HFFc6 (cell line): ENCODE results near the gene KCNA2. TPM values are rescaled to one million over a fixed set of nuclear protein-coding genes. Genes with fewer than 3 reads are reported as not detected.

Experiments used
- DNase-seq: peaks from one replicate; pipeline ENCODE4 v3.0.0-alpha.2; 2018
- H3K27ac Mint-ChIP-seq: 2 replicates; pipeline ENCODE4 v1.8.0; 2020; ENCODE audit warnings: mild to moderate bottlenecking, mixed read lengths
- H3K27me3 Mint-ChIP-seq: 2 replicates; pipeline ENCODE4 v1.8.0; 2021; ENCODE audit warnings: mild to moderate bottlenecking, moderate library complexity, mixed read lengths; ENCODE audit not compliant: insufficient read depth
- H3K36me3 Mint-ChIP-seq: 2 replicates; pipeline ENCODE4 v1.8.0; 2021; ENCODE audit warnings: low read depth, mixed read lengths
- H3K4me1 Mint-ChIP-seq: 2 replicates; pipeline ENCODE4 v1.8.0; 2020; ENCODE audit warnings: low read depth, mixed read lengths
- H3K4me3 Mint-ChIP-seq: 2 replicates; pipeline ENCODE4 v1.8.0; 2020; ENCODE audit warnings: mild to moderate bottlenecking, moderate library complexity, mixed read lengths
- H3K9me3 Mint-ChIP-seq: 2 replicates; pipeline ENCODE4 v1.8.0; 2020; ENCODE audit warnings: mild to moderate bottlenecking, mixed read lengths
- total RNA-seq, 6 experiments: library from RNA; stranded (reverse); fragmentation: NEBNext Ultra II Directional; extraction: Animal tissue kit (Norgen Biotek cat#: 25700); gene quantifications; 2 replicates in 1 of 6; 3 replicates in 5 of 6; pipeline ENCODE4 v1.2.3, GENCODE V29; 2021
- TF ChIP-seq, protein P1 (sequence below): fragments of 200-600 bp; sonication (generic); IDR thresholded peaks from 2 replicates; pipeline ENCODE4 v1.5.0; 2021; ENCODE audit warnings: antibody characterized with exemption, mild to moderate bottlenecking

The KCNA2 gene
- total RNA-seq, 6 experiments from 2014 or later: not detected

DNA sequence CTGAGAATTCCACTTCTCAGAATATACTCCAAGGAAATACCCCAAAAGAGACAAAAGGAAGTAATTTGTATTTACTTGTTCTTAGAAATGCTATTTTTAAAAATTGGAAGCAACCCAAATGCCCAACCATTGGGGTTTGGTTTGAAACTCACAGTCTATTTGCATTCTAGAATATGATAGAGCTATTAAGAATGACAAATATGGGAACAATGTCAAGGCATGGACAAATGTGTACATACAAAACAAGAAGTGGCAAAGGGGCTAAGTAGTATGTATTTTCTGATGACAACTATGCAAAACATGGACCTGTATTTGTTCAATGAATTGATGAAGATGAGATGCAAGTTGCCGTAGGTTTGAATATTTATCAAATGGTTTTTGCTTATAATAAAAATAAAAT lies 32.8 kb downstream of the KCNA2 start:
- Mint-ChIP-seq H3K4me3 (no peak overlapping the region), H3K36me3 (no peaks in the 10 kb centered on the region), H3K9me3 (no peaks in the 10 kb centered on the region), H3K27me3 (peaks cover 10% of the 10 kb centered on the region; the same call in 1 of the 2 replicates), H3K4me1 (no peaks in the 10 kb centered on the region), H3K27ac (no peak overlapping the region)
- TF ChIP-seq, protein P1, sequence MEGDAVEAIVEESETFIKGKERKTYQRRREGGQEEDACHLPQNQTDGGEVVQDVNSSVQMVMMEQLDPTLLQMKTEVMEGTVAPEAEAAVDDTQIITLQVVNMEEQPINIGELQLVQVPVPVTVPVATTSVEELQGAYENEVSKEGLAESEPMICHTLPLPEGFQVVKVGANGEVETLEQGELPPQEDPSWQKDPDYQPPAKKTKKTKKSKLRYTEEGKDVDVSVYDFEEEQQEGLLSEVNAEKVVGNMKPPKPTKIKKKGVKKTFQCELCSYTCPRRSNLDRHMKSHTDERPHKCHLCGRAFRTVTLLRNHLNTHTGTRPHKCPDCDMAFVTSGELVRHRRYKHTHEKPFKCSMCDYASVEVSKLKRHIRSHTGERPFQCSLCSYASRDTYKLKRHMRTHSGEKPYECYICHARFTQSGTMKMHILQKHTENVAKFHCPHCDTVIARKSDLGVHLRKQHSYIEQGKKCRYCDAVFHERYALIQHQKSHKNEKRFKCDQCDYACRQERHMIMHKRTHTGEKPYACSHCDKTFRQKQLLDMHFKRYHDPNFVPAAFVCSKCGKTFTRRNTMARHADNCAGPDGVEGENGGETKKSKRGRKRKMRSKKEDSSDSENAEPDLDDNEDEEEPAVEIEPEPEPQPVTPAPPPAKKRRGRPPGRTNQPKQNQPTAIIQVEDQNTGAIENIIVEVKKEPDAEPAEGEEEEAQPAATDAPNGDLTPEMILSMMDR: no peak
- no peak for DNase-seq

DNA sequence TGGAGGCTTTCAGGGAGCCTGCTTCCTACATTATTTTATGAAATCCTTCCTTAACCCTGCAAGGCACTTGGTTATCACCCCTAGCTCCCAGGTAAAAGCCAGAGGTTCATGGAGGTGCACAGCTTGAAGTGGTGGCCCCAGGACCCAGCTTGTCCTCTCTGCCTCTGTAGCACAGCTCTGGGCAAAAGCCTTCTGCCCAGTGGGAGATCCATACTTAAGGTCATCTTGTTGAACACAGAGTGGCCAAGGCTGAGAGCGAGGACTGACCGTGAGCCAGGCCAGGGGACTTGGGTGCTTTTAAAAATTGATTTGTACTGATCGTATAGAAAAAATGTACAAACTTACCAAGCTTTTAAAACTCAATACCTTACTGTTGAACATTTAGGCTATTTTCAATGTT lies 33.4 kb downstream of the KCNA2 start:
- H3K27me3 Mint-ChIP-seq: peaks cover 10% of the 10 kb centered on the region; the same call in 1 of the 2 replicates
- no peak for DNase-seq
- TF ChIP-seq, protein P1: no peak
- no peaks in the 10 kb centered on the region for H3K9me3 Mint-ChIP-seq
- no peaks in the 10 kb centered on the region for H3K36me3 Mint-ChIP-seq
- no peak overlapping the region for H3K4me3 Mint-ChIP-seq
- no peak overlapping the region for H3K27ac Mint-ChIP-seq
- H3K4me1 Mint-ChIP-seq: no peaks in the 10 kb centered on the region

DNA sequence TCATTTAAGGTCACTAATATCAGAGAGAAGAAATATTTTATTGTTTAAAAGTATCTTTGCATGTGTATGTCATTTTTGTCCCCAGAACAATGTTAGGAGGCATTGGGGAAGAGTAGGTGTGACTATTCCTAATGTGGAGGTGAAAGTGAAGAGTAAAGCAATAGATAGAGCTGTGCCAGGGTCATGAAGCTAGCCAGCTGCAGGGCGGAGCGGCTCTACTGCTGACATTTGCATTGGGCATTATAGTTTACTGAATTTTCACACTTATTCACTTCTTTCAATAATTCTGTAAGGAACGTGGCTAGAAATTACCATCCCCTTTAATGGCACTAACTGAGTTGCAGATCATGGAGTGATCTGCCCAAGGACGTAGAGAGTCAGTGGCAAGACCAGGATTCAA lies 35.3 kb downstream of the KCNA2 start:
- Mint-ChIP-seq H3K27me3 (peaks cover 17% of the 10 kb centered on the region), H3K9me3 (no peaks in the 10 kb centered on the region)

DNA sequence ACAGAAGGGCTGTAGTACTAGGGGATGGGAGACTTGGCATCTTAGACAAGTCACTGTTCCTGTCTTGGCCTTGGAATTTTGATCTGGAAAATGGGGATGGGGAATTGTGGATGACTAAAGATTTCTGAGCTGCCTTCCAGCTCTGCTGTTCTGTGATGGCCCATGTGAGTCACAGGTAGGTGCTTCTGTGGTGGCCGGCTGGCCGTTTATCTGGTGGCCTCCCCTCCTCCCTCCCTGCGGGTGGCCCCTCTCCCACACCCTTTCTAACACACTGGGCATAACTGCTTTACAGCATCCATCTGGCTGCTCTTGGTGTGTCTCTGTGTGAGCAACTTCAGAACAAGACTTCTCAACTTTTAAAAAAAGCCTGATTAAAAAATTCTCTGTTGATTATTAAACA lies 35.9 kb downstream of the KCNA2 start:
- H3K27me3 Mint-ChIP-seq: peaks cover 23% of the 10 kb centered on the region
- H3K36me3 Mint-ChIP-seq: no peaks in the 10 kb centered on the region
- DNase-seq: no peak
- no peaks in the 10 kb centered on the region for H3K4me1 Mint-ChIP-seq
- no peaks in the 10 kb centered on the region for H3K9me3 Mint-ChIP-seq
- no peak overlapping the region for H3K4me3 Mint-ChIP-seq
- TF ChIP-seq, protein P1: no peak
- H3K27ac Mint-ChIP-seq: no peak overlapping the region

More for the DNA sequence above, 35.3 kb downstream of the KCNA2 start:
- Mint-ChIP-seq H3K4me1 (no peaks in the 10 kb centered on the region), H3K27ac (no peak overlapping the region), H3K4me3 (no peak overlapping the region), H3K36me3 (no peaks in the 10 kb centered on the region)
- TF ChIP-seq, protein P1: no peak
- DNase-seq: no peak

DNA sequence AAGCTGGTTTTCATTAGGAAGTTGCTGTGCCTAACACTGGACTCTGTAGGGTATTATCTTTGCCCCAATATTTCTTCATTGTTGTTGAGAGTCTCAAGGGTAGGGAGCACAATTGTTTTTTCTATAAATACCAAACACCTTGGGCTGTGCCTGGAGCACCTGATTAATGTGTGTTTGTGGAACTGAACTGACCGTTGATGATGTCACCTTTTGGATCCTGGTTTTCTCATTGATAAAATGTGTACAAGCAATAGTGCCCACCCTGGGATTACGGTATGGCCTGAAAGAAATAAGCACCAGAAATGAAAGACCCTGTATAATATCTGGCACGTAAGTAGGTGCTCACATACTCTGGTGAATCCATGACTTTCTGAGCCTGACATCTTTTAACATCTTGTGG lies 39.3 kb downstream of the KCNA2 start:
- DNase-seq: no peak
- TF ChIP-seq, protein P1: no peak
- Mint-ChIP-seq H3K4me3 (no peak overlapping the region), H3K27me3 (peaks cover 46% of the 10 kb centered on the region), H3K4me1 (no peaks in the 10 kb centered on the region), H3K36me3 (no peaks in the 10 kb centered on the region), H3K9me3 (no peaks in the 10 kb centered on the region), H3K27ac (no peak overlapping the region)

DNA sequence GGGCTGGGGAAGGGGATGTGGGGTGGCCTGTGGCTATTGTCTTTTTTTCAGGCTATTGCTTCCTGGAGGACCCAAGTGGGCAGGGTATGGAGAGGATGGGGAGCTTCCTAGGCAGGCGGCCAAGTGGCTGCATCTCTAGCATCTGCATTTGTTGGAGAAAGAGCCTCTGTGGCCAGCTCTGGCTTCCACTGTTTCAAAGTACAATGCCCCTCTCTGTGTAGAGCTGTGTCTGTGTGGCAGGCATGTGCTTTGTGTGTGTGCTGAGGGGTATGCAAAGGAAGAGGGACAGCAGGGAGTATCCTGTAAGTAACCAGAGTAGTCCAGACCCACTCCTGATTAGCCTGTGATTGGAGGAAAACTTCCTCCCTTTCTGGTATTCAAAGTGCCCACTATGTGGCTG lies 40.6 kb downstream of the KCNA2 start:
- Mint-ChIP-seq H3K36me3 (no peaks in the 10 kb centered on the region), H3K4me3 (no peak overlapping the region), H3K27me3 (peaks cover 53% of the 10 kb centered on the region), H3K9me3 (no peaks in the 10 kb centered on the region), H3K27ac (no peak overlapping the region), H3K4me1 (no peaks in the 10 kb centered on the region)
- TF ChIP-seq, protein P1: no peak
- DNase-seq: no peak
